Neural progenitor cell (in vitro differentiated cells): ENCODE data around the gene PHKA1.

ENCODE experiments used
- EZH2 ChIP-seq: fragments of 200-600 bp; sonication (generic); IDR thresholded peaks from 2 replicates; pipeline ENCODE4 v1.6.1; 2017; ENCODE audit warnings: antibody characterized with exemption, mild to moderate bottlenecking, moderate library complexity
- EZH2phosphoT487 ChIP-seq: fragments of 200-600 bp; sonication (generic); IDR thresholded peaks from 2 replicates; pipeline ENCODE4 v1.6.1; 2017; ENCODE audit warnings: antibody characterized with exemption
- TF ChIP-seq, protein P1 (sequence below): fragments of 200-600 bp; sonication (generic); IDR thresholded peaks from 2 replicates; pipeline ENCODE4 v1.5.1; 2017; ENCODE audit warnings: antibody characterized with exemption, mild to moderate bottlenecking

DNA sequence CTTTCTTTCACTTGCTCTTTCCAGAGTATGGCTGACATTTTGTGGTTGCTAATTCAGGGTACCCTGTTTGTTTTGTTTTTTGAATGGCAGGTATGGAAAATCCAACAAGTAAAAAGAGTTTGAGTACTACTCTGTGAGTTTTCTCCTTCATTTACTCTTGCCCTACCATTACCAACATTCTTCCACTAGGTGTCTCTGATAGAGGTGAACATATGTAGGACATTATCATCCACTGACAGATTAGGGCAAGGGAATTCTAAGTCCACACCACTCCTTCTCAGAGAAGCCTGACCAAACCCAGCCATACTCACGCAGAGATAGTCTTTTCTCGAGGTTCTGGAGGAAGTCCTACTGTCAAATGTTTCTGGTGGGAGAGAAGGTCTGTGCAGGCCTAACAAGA is 104.8 kb downstream of the PHKA1 start:
- TF ChIP-seq, protein P1, sequence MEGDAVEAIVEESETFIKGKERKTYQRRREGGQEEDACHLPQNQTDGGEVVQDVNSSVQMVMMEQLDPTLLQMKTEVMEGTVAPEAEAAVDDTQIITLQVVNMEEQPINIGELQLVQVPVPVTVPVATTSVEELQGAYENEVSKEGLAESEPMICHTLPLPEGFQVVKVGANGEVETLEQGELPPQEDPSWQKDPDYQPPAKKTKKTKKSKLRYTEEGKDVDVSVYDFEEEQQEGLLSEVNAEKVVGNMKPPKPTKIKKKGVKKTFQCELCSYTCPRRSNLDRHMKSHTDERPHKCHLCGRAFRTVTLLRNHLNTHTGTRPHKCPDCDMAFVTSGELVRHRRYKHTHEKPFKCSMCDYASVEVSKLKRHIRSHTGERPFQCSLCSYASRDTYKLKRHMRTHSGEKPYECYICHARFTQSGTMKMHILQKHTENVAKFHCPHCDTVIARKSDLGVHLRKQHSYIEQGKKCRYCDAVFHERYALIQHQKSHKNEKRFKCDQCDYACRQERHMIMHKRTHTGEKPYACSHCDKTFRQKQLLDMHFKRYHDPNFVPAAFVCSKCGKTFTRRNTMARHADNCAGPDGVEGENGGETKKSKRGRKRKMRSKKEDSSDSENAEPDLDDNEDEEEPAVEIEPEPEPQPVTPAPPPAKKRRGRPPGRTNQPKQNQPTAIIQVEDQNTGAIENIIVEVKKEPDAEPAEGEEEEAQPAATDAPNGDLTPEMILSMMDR, result no peak
- TF ChIP-seq EZH2 (no peak), EZH2phosphoT487 (no peak)
